Gastroesophageal sphincter (tissue), 3 donors: ENCODE measurements around the gene BCKDK.

ENCODE experiments used
- POLR2A ChIP-seq, 2 donors: fragments of 450-650 bp; IDR thresholded peaks; one replicate each; pipeline ENCODE4 v1.6.1; 2017; ENCODE audit warnings: antibody characterized with exemption in 2 of 2, mild to moderate bottlenecking in 2 of 2, moderate library complexity in 1 of 2
- TF ChIP-seq, protein P1 (sequence below), 4 experiments: fragments of 200-600 bp in 2 of 4; fragments of 450-650 bp in 2 of 4; sonication (generic) in 1 of 4; IDR thresholded peaks; one replicate each; pipeline ENCODE4 v1.5.1; 2017 to 2019; ENCODE audit warnings: antibody characterized with exemption in 4 of 4, mild to moderate bottlenecking in 2 of 4, moderate library complexity in 2 of 4

DNA sequence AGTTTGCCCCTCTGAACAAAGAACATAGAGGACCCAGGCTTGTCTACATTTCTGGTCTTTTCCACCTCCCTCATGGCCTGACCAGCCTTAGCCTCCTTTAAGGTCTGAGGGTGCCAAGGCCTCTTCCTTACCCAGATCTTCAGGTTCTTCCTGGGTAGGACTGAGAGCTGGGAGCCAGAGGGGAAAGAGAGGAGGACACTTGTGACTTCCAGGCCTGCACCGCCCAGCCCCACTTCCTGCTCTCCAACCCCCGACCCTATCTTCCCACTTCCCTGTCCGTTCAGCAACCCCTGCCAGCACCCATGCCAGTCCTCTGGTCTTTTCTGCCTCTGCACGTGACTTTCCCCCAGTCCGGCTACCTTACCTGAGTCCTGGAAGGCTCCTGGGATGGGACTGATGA is 41.1 kb downstream of the BCKDK start:
- TF ChIP-seq, protein P1, sequence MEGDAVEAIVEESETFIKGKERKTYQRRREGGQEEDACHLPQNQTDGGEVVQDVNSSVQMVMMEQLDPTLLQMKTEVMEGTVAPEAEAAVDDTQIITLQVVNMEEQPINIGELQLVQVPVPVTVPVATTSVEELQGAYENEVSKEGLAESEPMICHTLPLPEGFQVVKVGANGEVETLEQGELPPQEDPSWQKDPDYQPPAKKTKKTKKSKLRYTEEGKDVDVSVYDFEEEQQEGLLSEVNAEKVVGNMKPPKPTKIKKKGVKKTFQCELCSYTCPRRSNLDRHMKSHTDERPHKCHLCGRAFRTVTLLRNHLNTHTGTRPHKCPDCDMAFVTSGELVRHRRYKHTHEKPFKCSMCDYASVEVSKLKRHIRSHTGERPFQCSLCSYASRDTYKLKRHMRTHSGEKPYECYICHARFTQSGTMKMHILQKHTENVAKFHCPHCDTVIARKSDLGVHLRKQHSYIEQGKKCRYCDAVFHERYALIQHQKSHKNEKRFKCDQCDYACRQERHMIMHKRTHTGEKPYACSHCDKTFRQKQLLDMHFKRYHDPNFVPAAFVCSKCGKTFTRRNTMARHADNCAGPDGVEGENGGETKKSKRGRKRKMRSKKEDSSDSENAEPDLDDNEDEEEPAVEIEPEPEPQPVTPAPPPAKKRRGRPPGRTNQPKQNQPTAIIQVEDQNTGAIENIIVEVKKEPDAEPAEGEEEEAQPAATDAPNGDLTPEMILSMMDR (IDR thresholded peaks at IDR 0.05), result no peak
- TF ChIP-seq POLR2A (IDR thresholded peaks at IDR 0.05), result no peak
